Stimulated activated CD4-positive, alpha-beta T cell treated with anti-CD3 and anti-CD28 coated beads, Interleukin-15, amount 100 ng/mL, for 1 hour (primary cell): ENCODE measurements around the gene INO80E.
"Not testable (repeated sequence)": the region's sequence is repeated elsewhere in the genome, so short reads cannot be mapped to it uniquely, and the experiment has no call there.

Experiments
- DNase-seq, 2 donors: peaks; one replicate each; pipeline ENCODE4 v3.0.0-alpha.2; 2020; ENCODE audit warnings: low read depth in 1 of 2, low spot score in 1 of 2

INO80E gene

GRCh38 chr16:30030011-30030685, 34.1 kb downstream of the INO80E start:
- DNase-seq = no peak

GRCh38 chr16:30030841-30031413, 34.9 kb downstream of the INO80E start, which contains the start of gene TLCD3B:
TSS of gene TLCD3B (minus strand) at chr16:30031271. CDS start at chr16:30030527, 744 bp downstream.
- DNase-seq = no peak

- DNase-seq = no peak
Measured at GRCh38 chr16:30031477-30031918, 35.5 kb downstream of the INO80E start.

DNA sequence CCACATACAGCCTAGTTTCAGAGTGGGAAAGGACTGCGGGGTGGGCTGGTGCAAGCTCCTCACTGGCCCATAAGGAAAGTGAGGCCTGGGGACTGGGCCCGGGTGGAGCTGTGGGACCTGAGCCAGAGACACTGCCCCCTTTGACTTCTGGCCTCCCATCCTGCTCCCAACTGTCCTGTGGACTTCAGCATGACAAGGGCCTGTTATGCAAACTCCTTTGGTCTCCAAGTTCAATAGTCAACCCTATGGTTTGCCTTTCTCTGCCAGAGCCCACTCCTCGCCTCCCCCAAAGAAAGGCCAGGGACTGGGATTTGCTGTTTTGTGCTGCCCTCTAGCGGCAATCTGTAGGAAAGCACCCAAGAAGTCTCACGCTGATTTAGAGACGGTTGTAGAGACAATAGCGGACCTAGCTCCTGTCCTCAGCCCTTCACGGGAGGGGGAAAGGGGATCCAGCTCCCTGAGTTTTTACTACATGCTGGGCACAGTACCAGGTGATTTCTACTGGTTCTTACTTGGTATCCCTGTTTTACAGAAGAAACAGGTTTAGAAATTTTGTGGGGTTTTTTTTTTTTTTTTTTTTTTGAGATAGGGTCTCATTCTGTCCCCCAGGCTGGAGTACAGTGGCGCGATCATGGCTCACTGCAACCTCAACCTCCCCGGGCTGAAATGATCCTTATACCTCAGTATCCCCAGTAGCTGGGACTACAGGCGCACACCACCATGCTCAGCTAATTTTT, 36.2 kb downstream of the INO80E start:
- DNase-seq = no peak

DNA sequence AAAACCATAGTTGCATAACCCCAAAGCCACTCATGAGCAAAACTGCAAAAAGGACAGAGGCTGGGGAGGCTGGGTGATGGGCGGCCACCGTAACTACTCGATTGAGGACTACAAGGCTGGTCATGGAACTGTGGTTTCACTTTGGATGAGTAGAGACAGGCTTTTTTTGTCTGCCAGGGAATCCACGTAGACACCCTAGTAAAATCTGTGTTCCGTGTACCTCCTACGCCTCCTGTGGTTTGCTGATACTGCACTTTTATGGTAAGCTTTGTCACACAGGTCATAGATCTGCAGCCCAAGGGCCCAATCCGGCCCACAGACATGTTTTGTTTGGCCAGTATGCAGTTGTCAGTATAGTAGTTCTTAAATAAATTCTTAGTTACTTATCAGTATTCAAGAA, 37.2 kb downstream of the INO80E start:
- no peak for DNase-seq

DNA sequence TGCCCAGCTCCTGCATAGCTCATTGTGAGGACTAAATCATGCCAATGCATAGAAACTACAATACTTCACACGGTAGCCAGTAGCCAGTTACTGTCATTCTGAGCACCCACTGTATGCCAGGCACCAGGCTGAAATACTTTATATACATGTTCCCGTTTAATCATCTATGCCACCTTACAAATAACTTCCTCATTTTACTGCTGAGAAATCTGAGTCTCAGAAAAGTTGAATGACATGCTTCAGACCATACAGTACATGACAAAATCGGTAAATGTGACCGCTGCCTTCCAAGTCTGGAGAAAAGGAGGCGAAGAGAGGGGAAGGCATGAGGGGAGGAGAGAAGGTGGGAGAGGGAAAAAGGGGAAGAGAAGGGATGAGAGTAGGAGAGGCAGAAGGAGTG, 44.2 kb downstream of the INO80E start:
- no peak for DNase-seq

- not testable (repeated sequence) for DNase-seq
Measured at GRCh38 chr16:30040690-30041089, 44.6 kb downstream of the INO80E start.

DNA sequence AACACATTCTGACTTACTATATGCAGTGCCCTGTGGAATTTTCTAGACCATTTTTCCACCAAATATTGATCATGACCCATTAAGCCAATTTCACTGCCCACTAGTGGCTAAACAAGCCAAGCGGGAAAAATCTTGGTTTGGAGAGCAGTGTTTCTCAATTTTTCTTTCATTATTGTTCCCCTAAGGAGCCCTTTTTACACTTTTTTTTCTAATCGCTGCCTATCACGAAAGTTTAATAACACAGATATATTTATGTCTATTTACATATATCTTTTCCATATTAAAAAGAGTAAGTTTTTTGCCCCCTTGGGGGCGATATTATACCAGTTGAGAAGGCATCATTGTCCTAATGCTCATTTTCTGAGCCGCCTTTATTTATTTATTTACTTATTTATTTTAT, 45.8 kb downstream of the INO80E start:
- no peak for DNase-seq

GRCh38 chr16:30046178-30046577, 50.1 kb downstream of the INO80E start:
- no peak for DNase-seq

DNA sequence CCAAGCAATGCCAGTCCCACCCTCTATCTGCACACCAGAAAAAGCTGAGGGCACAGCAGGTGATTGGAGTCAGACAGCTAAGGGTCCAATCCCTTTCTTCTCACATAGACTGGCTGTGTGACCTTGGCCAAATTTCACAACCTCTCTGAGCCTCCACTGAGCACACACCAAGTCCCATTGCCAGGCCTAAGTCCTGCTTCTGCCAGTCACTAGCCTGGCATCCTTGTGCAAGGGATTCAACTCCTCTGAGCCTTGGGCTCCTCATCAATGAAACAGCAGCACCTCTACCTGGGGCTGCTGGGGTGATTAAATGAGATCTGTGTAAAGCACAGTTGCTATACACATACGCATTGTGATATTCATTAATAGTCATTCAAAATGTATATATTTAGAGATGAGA, 50.5 kb downstream of the INO80E start:
- no peak for DNase-seq

DNA sequence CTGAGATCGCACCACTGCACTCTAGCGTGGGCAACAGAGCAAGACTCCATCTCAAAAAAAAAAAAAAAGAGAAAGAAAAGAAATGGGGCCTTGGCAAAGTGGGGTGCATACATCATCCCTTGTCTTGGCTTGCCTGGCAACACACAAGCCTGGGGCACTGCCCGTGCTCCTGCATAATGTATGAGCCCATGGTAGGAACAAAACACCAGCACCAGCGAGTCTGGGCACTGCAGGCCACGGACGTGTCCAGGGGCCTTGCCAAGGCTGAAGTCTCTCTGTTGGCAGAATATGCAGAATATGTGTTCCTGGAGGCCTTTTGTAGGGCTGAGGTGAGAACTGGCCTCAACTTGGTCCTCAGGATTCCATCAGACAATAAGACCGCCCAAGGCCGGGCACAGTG, 53.8 kb downstream of the INO80E start:
- no peak for DNase-seq

- DNase-seq = no peak
Measured at GRCh38 chr16:30051518-30051917, 55.5 kb downstream of the INO80E start.

GRCh38 chr16:30052671-30053372, 56.8 kb downstream of the INO80E start:
- DNase-seq = peak; percentile 73 to 83

- no peak for DNase-seq
Measured at GRCh38 chr16:30053376-30054015, 57.5 kb downstream of the INO80E start.

- no peak for DNase-seq
Measured at GRCh38 chr16:30054451-30054850, 58.4 kb downstream of the INO80E start.

DNA sequence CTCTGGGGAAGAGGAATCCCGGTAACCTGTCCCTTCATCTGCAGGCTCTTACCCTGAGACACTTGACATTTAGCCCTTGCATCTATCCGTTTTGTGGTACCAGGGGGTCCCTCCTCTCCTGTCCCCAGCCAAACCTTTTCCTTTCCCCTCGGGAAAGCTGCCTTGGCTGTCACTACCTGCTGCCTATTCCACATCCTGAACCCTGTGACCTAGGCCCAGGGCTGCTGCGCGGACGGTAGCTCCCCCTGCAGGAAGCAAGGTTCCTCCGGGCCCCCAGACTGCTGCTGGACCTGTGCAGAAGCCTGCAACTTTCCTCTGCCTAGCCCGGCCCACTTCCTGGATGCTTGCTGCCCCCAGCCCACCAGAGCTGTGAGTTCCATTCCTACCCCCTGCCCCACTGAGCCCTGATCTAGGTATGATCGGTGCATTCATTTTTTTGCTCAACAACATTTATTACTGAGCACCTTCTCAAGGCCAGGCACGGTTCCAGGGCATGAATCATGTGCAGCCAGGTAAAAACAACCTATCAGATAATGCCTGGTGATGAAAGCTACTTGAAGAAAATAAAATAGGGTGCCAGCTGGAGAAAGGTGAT, 59.0 kb downstream of the INO80E start:
- DNase-seq = no peak
